ENCODE measurements around the gene GTF3C2.
"Not testable (repeated sequence)": the region's sequence is repeated elsewhere in the genome, so short reads cannot be mapped to it uniquely, and the experiment has no call there.

Gene GTF3C2

GRCh38 chr2:27319839-27320238 lies 36.7 kb downstream of the GTF3C2 start:
- not testable (repeated sequence) for DNase-seq

GRCh38 chr2:27316655-27317412 lies 39.7 kb downstream of the GTF3C2 start:
- DNase-seq = no peak

- DNase-seq = no peak
These were observed 41.4 kb downstream of the GTF3C2 start for GRCh38 chr2:27315122-27315521.

- no peak for DNase-seq
These were observed 41.9 kb downstream of the GTF3C2 start for GRCh38 chr2:27314709-27315108.

GRCh38 chr2:27313882-27314645 lies 42.5 kb downstream of the GTF3C2 start:
- no peak for DNase-seq

GRCh38 chr2:27312152-27312551 lies 44.4 kb downstream of the GTF3C2 start:
- DNase-seq = no peak

GRCh38 chr2:27309651-27310050 lies 46.9 kb downstream of the GTF3C2 start:
- DNase-seq = no peak

GRCh38 chr2:27308359-27308881 lies 48.1 kb downstream of the GTF3C2 start, which contains the start of gene UCN:
Gene UCN, minus strand, starts transcription at chr2:27308445. Its CDS starts 550 bp downstream, at chr2:27307895.
- DNase-seq = no peak

GRCh38 chr2:27307545-27308358 lies 48.8 kb downstream of the GTF3C2 start:
- DNase-seq = no peak

GRCh38 chr2:27307287-27307544 lies 49.3 kb downstream of the GTF3C2 start:
- DNase-seq = no peak

- no peak for DNase-seq
These were observed 49.8 kb downstream of the GTF3C2 start for GRCh38 chr2:27306573-27307286.

GRCh38 chr2:27306136-27306535 lies 50.4 kb downstream of the GTF3C2 start:
- no peak for DNase-seq

- no peak for DNase-seq
These were observed 51.0 kb downstream of the GTF3C2 start for GRCh38 chr2:27305516-27305915.

GRCh38 chr2:27304488-27305240 lies 51.9 kb downstream of the GTF3C2 start:
- DNase-seq = no peak

- peak; percentile 17 for DNase-seq
These were observed 53.2 kb downstream of the GTF3C2 start for GRCh38 chr2:27303093-27304025.

- not testable (repeated sequence) for DNase-seq
These were observed 56.0 kb downstream of the GTF3C2 start for GRCh38 chr2:27300606-27301005.

GRCh38 chr2:27298391-27299080 lies 58.0 kb downstream of the GTF3C2 start:
- no peak for DNase-seq

GRCh38 chr2:27297195-27297594 lies 59.4 kb downstream of the GTF3C2 start:
- no peak for DNase-seq

- no peak for DNase-seq
These were observed 60.1 kb downstream of the GTF3C2 start for GRCh38 chr2:27296481-27296880.

GRCh38 chr2:27294928-27295327 lies 61.6 kb downstream of the GTF3C2 start:
- DNase-seq = no peak
